ENCODE measurements around the gene ZNF207.

- TF ChIP-seq CREM (IDR thresholded peaks at IDR 0.05; ENCODE audit: low read depth) (no peak), MTA3 (IDR thresholded peaks at IDR 0.05; ENCODE audit: borderline replicate concordance, low read length) (no peak), BHLHE40 (IDR thresholded peaks at IDR 0.05; ENCODE audit: borderline replicate concordance in 1 of 2, low read depth in 2 of 2, low read length in 1 of 2) (no peak), CTCF (IDR thresholded peaks at IDR 0.05 in 2 of 3, conservative IDR thresholded peaks at IDR 0.05 in 1 of 3; ENCODE audit: control insufficient read depth in 2 of 3, extremely low read depth in 1 of 3, insufficient read depth in 1 of 3, low read depth in 3 of 3, low read length in 3 of 3) (no peak), E2F4 (IDR thresholded peaks at IDR 0.05; ENCODE audit: low read depth, low read length) (no peak), SP1 (IDR thresholded peaks at IDR 0.05; ENCODE audit: low read depth, low read length) (no peak), MYC (IDR thresholded peaks at IDR 0.05; ENCODE audit: insufficient read depth, insufficient read length, insufficient replicate concordance, low read length, severe bottlenecking) (no peak), YY1 (IDR thresholded peaks at IDR 0.05; ENCODE audit: low read depth, low read length) (no peak), FOS (IDR thresholded peaks at IDR 0.05; ENCODE audit: borderline replicate concordance, extremely low read depth, insufficient read length) (no peak), CBFB (IDR thresholded peaks at IDR 0.05; ENCODE audit: low read depth) (no peak), POLR2AphosphoS5 (IDR thresholded peaks at IDR 0.05; ENCODE audit: low read length) (no peak)
These were observed 3.9 kb upstream of the ZNF207 start for GRCh38 chr17:32345951-32346600.
